ENCODE results near the gene COG8.
"Not testable (repeated sequence)": the region's sequence is repeated elsewhere in the genome, so short reads cannot be mapped to it uniquely, and the experiment has no call there.

Gene COG8

DNA sequence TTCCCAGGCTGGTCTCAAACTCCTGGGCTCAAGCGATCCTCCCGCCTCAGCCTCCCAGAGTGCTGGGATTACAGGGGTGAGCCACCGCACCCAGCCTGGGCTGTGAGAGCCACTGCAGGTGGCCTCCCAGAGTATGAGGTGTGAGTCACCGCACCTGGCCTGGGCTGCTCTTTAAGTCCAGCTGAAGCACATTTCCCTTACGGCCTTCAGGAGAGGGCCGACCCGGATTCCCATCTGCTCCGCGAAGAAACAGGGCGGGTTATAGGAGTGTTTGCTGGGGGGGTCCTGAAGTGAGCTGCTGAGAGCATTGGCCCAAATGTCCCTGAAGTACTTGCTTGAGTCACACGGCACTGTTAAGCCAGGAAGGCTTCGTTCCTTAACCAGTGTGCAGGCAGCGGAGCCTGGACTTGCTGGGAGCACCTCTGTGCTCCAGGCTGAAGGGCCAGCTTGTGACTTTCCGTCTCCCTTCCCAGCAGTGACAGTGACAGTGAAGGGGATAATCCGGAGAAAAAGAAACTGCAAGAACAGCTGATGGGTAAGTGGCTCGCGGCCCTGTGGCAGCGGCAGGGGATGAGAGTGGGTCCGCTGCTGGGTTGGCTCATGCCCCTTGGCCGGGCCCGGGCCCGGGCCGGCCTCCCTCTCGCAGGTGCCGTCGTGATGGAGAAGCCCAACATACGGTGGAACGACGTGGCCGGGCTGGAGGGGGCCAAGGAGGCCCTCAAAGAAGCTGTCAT lies 21.0 kb downstream of the COG8 start:
- DNase-seq: no peak

- no peak for DNase-seq
Observed at GRCh38 chr16:69316595-69317034, 22.7 kb downstream of the COG8 start.

DNA sequence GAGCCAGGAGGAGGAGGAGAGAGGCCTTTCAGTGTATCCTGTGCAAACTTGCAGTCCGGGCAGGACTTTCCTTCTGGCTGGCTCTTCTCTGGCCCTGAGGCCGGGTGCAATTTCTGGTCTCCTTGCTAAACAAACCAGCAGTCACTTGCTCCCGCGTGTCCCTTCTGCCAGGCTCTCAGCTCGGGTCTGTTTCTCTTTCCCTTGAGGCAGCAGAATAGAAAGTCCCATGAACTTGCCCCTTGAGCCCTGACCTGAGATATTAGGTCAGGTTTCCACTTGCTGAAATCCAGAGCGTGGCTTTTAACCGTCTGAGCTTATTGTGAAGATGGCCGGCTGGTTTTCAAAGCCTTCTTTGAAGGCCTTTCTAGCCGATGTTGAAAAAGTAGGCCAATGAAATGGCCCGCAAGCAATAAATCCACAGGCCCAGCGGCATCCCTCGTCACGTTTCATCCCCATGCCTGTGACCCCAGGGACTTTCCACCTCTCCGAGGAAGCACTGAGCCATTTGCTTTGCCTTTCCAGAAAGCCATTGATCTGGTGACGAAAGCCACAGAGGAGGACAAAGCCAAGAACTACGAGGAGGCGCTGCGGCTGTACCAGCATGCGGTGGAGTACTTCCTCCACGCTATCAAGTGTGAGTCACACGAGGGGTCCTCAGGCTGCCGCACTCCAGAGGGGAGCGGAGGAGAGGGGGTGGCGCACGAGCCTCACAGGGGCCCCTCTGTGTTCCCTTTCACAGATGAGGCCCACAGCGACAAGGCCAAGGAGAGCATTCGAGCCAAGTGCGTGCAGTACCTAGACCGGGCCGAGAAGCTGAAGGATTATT lies 23.7 kb downstream of the COG8 start:
- DNase-seq: no peak

- DNase-seq: no peak
Observed at GRCh38 chr16:69314534-69314933, 24.8 kb downstream of the COG8 start.

DNA sequence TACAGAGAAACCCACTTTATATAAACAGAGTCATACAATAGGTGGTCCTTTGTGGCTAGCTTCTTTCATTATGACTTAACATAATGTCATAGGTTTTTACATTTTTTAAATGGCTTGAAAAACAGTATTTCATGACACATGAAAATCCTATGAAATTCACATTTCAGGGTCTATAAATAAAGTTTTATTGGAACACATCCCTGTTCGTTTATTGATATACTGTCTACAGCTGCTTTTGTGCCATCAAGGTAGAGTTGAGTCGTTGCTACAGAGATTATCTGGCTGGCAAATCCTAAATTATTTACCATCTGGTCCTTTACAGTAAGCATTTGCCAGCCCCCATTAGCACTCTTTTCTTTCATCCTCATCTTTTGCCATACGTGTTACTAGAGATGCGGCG lies 25.9 kb downstream of the COG8 start:
- DNase-seq: no peak

DNA sequence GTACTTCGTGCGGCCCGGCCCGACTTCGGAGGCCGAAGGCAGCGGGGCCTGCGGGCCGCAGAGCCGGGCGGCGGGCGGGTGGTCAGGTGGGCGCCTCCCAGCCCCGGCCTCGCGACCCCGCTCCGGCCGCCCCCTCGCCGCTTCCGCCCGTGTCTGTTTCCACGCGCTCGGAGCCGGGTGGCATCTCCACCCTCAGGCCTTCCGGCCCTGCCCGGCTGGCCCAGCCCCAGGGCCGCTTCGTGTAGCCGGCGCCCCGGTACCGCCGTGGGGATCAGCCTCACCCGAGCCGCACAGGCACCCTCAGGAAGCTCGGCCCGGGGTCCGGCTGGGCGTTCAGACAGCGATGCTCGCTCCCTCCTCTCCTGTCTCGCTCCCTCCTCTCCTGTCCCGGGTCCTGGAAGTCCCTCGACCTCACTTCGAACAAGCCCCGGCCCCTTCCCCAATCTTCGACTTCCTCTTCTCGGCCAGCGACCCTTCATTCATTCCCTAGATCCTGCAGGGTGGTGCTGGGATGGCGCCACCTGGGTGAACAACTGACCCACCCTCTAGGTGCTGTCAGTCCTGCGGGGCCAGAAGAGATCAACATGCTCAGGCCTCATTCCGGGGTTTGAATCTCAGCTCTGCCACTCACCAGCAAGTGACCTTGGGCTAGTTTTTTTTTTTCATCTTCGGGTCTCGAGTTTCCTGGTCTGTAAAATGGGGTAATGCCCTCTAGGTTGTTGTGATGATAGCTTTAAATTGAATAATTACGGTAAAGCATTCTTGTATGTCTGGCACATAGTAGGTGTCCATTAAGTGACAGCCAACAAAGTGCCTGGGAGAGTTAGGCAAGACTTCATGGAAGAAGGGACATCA lies 27.6 kb downstream of the COG8 start:
- DNase-seq: peak in 2 of 3 experiments; percentile 53 to 60

- DNase-seq: peak; percentile 88 to 95 (median 90)
Observed at GRCh38 chr16:69310653-69311532, 28.5 kb downstream of the COG8 start, which contains the start of gene VPS4A. Gene VPS4A (plus strand): TSS chr16:69311350. CDS start chr16:69311512, 162 bp downstream.

GRCh38 chr16:69309316-69309715 lies 30.0 kb downstream of the COG8 start:
- no peak for DNase-seq

DNA sequence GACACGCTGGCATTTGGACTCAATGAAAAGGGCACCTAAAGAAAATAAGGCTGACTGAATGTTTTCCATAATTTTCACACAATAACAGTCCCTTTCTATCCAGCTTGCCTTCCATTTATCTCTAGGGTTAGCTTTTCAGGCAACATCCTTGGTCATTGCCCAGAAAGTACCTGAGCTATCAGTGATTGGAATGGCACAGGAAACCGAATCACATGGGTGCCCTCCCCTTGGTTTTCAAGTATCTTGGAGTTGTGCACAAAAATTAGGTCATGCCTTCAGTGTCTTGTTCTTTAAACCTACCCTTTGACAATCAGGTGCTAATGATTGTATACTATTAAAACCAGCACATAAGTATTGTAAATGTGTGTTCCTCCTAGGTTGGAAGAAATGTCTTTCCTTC lies 31.5 kb downstream of the COG8 start:
- no peak for DNase-seq

GRCh38 chr16:69307091-69307490 lies 32.3 kb downstream of the COG8 start:
- DNase-seq: no peak

DNA sequence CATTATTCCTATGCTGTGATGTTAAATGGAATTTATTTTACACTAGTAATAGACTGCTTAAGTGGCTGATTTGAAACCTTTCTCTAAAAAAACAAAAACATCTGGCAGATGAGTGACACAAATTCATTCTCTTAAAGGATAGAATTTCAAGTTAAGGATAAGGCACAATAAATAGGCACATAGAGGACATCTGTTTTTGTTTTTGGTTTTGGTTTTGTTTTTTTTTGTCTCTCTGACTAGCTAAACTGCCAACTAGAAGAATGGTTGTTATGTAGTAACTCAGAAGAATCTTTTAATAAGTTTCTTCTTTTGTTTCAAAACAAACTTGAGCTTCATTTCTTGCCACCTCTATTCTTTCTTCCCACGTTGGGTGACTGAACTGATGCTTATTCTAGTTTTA lies 33.3 kb downstream of the COG8 start:
- no peak for DNase-seq

- no peak for DNase-seq
Observed at GRCh38 chr16:69302301-69302700, 37.1 kb downstream of the COG8 start.

DNA sequence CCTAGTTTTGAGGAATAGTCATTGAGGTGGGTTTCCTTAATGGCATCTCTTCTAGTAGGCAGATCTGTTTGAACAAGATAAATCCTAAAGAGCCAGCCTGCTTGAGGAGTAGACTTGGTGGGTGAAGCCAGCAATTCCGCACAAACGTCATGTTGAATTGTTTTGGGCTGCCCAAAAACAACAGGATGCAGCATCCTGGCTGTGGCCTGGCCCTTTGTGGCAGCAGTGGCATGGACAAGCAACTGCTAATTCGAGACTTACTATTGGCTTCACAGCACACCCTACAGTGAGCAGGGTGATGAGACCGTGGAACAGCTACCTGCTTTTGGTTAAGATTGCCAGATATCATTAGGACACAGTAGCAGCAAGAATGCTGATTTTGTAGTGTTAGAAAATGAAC lies 37.5 kb downstream of the COG8 start:
- DNase-seq: no peak

GRCh38 chr16:69301187-69301586 lies 38.2 kb downstream of the COG8 start:
- DNase-seq: no peak

- DNase-seq: no peak
Observed at GRCh38 chr16:69298261-69298660, 41.1 kb downstream of the COG8 start.

GRCh38 chr16:69296771-69297170 lies 42.6 kb downstream of the COG8 start:
- not testable (repeated sequence) for DNase-seq

- DNase-seq: no peak
Observed at GRCh38 chr16:69294051-69294450, 45.3 kb downstream of the COG8 start.

GRCh38 chr16:69293401-69293800 lies 46.0 kb downstream of the COG8 start:
- no peak for DNase-seq

GRCh38 chr16:69291657-69292056 lies 47.7 kb downstream of the COG8 start:
- not testable (repeated sequence) for DNase-seq

GRCh38 chr16:69286941-69287713 lies 52.2 kb downstream of the COG8 start:
- DNase-seq: peak; percentile 1 to 73 (median 36)

DNA sequence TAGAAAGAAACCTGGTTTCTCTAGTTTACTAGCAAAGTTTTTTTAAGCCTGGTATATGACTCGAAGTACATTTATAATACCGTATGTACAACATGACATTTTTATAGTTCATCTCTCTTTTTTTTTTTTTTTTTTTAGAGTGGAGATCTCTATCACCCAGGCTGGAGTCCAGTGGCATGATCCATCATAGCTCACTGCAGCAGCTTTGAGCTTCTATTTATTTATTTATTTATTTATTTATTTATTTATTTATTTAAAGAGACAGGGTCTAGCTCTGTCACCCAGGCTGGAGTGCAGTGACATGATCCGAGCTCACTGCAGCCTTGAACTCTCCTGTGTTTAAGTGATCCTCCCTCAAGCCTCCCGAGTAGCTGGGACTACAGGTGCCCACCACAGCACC lies 54.1 kb downstream of the COG8 start:
- no peak for DNase-seq
